Neural cell (in vitro differentiated cells): ENCODE measurements around the gene PHIP. TPM values are rescaled to one million over a fixed set of nuclear protein-coding genes. Genes with fewer than 3 reads are reported as not detected.

ENCODE experiments used
- H2AFZ ChIP-seq: fragments of 200-600, 300-800 bp; sonication (generic), shearing (Covaris generic); 2 replicates; pipeline ENCODE4 v1.6.0; 2014; ENCODE audit warnings: low read depth, mild to moderate bottlenecking, antibody characterized with exemption, low read length, moderate library complexity
- H3F3A ChIP-seq: fragments of 200-600 bp; shearing (Covaris generic); 2 replicates; pipeline ENCODE4 v1.6.1; 2016; ENCODE audit warnings: mild to moderate bottlenecking, moderate library complexity, mixed read lengths, antibody characterized with exemption, low read length; ENCODE audit not compliant: insufficient read depth, poor library complexity, severe bottlenecking
- H3K27ac ChIP-seq: fragments of 200-600, 300-800 bp; sonication (generic), shearing (Covaris generic); 2 replicates; pipeline ENCODE4 v1.5.1; 2014; ENCODE audit warnings: mild to moderate bottlenecking, low read length, moderate library complexity
- H3K27me3 ChIP-seq: fragments of 300-800, 200-600 bp; sonication (generic), shearing (Covaris generic); 2 replicates; pipeline ENCODE4 v1.6.0; 2014; ENCODE audit warnings: mild to moderate bottlenecking, low read depth, low read length, moderate library complexity; ENCODE audit not compliant: insufficient read depth
- H3K36me3 ChIP-seq: fragments of 300-800, 200-600 bp; sonication (generic), shearing (Covaris generic); 2 replicates; pipeline ENCODE4 v1.5.1; 2014; ENCODE audit warnings: mild to moderate bottlenecking, antibody characterized with exemption, low read length, moderate library complexity; ENCODE audit not compliant: insufficient read depth
- H3K4me2 ChIP-seq: fragments of 300-800, 200-600 bp; sonication (generic), shearing (Covaris generic); 2 replicates; pipeline ENCODE4 v1.6.0; 2014; ENCODE audit warnings: mild to moderate bottlenecking, low read length
- H3K4me3 ChIP-seq: fragments of 300-800, 200-600 bp; sonication (generic), shearing (Covaris generic); 2 replicates; pipeline ENCODE4 v1.5.1; 2014; ENCODE audit warnings: mild to moderate bottlenecking, low read length, moderate library complexity
- H3K79me2 ChIP-seq: fragments of 200-600 bp; shearing (Covaris generic); replicated peaks from 2 replicates; pipeline ENCODE4 v1.6.0; 2014; ENCODE audit warnings: mild to moderate bottlenecking, low read length, moderate library complexity; ENCODE audit not compliant: insufficient read depth
- H3K9ac ChIP-seq: fragments of 300-800, 200-600 bp; sonication (generic), shearing (Covaris generic); 2 replicates; pipeline ENCODE4 v1.6.1; 2016; ENCODE audit warnings: mild to moderate bottlenecking, low read length, mixed read lengths
- H3K9me2 ChIP-seq: fragments of 200-600 bp; shearing (Covaris generic); 2 replicates; pipeline ENCODE4 v1.6.1; 2016; ENCODE audit warnings: mild to moderate bottlenecking, low read length, mixed read lengths; ENCODE audit not compliant: insufficient read depth
- H3K9me3 ChIP-seq: fragments of 200-600, 300-800 bp; sonication (generic), shearing (Covaris generic); 2 replicates; pipeline ENCODE4 v1.6.1; 2016; ENCODE audit warnings: mild to moderate bottlenecking, mixed run types, low read length, moderate library complexity, mixed read lengths
- H4K20me1 ChIP-seq: fragments of 200-600 bp; shearing (Covaris generic); 2 replicates; pipeline ENCODE4 v1.6.1; 2016; ENCODE audit warnings: mild to moderate bottlenecking, mixed run types; ENCODE audit not compliant: insufficient read depth
- EP300 ChIP-seq: fragments of 450-650 bp; conservative IDR thresholded peaks from 2 replicates; pipeline ENCODE4 v1.6.1; 2014; ENCODE audit warnings: antibody characterized with exemption, mild to moderate bottlenecking, moderate library complexity; ENCODE audit not compliant: poor library complexity, severe bottlenecking
- EZH2 ChIP-seq: fragments of 200-600, 300-800 bp; shearing (Covaris generic), sonication (generic); IDR thresholded peaks from 2 replicates; pipeline ENCODE4 v1.6.1; 2014; ENCODE audit warnings: antibody characterized with exemption, low read length, borderline replicate concordance, mild to moderate bottlenecking; ENCODE audit not compliant: insufficient read depth, poor library complexity, severe bottlenecking
- MXI1 ChIP-seq: fragments of 450-650 bp; conservative IDR thresholded peaks from 2 replicates; pipeline ENCODE4 v1.6.1; 2014; ENCODE audit warnings: antibody characterized with exemption, mild to moderate bottlenecking; ENCODE audit not compliant: poor library complexity, severe bottlenecking
- POLR2AphosphoS5 ChIP-seq: IDR thresholded peaks from 2 replicates; pipeline ENCODE4 v1.6.1; 2012
- RAD21 ChIP-seq: fragments of 450-650 bp; conservative IDR thresholded peaks from 2 replicates; pipeline ENCODE4 v1.6.1; 2014; ENCODE audit warnings: antibody characterized with exemption, mild to moderate bottlenecking, moderate library complexity
- SMC3 ChIP-seq: fragments of 450-650 bp; conservative IDR thresholded peaks from 2 replicates; pipeline ENCODE4 v1.6.1; 2014; ENCODE audit warnings: antibody characterized with exemption, mild to moderate bottlenecking, moderate library complexity; ENCODE audit not compliant: poor library complexity
- TAF1 ChIP-seq: IDR thresholded peaks from 2 replicates; pipeline ENCODE4 v1.6.1; 2012; ENCODE audit warnings: low read depth
- polyA plus RNA-seq: library from polyadenylated mRNA; depleted of rRNA; stranded (reverse); fragments of >200 nt; gene quantifications from 2 replicates; pipeline ENCODE4 v1.2.3, GENCODE V29; 2014
- TF ChIP-seq, protein P1 (sequence below): fragments of 450-650 bp; IDR thresholded peaks from 2 replicates; pipeline ENCODE4 v1.5.1; 2014; ENCODE audit warnings: antibody characterized with exemption, mild to moderate bottlenecking, moderate library complexity; ENCODE audit not compliant: poor library complexity, severe bottlenecking
- TF ChIP-seq, protein P2 (sequence below): IDR thresholded peaks from 2 replicates; pipeline ENCODE4 v1.6.1; 2012; ENCODE audit warnings: borderline replicate concordance

PHIP gene
- polyA plus RNA-seq, 1 donor from 2014 or later, result 50.8 TPM

- Histone ChIP-seq H3K9me3 (peaks cover 6% of the 10 kb centered on the region), H2AFZ (no peak overlapping the region), H3K9me2 (no peaks in the 10 kb centered on the region), H3K27ac (no peak overlapping the region), H3K36me3 (peaks cover 56% of the 10 kb centered on the region), H4K20me1 (no peaks in the 10 kb centered on the region), H3K4me2 (no peak overlapping the region), H3K27me3 (no peaks in the 10 kb centered on the region), H3K4me3 (no peak overlapping the region), H3K79me2 (no peaks in the 10 kb centered on the region), H3K9ac (no peak overlapping the region), H3F3A (no peaks in the 10 kb centered on the region)
- TF ChIP-seq TAF1 (no peak), POLR2AphosphoS5 (no peak), MXI1 (no peak), EZH2 (no peak), EP300 (no peak), RAD21 (no peak), SMC3 (no peak)
- TF ChIP-seq, protein P1, sequence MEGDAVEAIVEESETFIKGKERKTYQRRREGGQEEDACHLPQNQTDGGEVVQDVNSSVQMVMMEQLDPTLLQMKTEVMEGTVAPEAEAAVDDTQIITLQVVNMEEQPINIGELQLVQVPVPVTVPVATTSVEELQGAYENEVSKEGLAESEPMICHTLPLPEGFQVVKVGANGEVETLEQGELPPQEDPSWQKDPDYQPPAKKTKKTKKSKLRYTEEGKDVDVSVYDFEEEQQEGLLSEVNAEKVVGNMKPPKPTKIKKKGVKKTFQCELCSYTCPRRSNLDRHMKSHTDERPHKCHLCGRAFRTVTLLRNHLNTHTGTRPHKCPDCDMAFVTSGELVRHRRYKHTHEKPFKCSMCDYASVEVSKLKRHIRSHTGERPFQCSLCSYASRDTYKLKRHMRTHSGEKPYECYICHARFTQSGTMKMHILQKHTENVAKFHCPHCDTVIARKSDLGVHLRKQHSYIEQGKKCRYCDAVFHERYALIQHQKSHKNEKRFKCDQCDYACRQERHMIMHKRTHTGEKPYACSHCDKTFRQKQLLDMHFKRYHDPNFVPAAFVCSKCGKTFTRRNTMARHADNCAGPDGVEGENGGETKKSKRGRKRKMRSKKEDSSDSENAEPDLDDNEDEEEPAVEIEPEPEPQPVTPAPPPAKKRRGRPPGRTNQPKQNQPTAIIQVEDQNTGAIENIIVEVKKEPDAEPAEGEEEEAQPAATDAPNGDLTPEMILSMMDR, result no peak
- TF ChIP-seq, protein P2, sequence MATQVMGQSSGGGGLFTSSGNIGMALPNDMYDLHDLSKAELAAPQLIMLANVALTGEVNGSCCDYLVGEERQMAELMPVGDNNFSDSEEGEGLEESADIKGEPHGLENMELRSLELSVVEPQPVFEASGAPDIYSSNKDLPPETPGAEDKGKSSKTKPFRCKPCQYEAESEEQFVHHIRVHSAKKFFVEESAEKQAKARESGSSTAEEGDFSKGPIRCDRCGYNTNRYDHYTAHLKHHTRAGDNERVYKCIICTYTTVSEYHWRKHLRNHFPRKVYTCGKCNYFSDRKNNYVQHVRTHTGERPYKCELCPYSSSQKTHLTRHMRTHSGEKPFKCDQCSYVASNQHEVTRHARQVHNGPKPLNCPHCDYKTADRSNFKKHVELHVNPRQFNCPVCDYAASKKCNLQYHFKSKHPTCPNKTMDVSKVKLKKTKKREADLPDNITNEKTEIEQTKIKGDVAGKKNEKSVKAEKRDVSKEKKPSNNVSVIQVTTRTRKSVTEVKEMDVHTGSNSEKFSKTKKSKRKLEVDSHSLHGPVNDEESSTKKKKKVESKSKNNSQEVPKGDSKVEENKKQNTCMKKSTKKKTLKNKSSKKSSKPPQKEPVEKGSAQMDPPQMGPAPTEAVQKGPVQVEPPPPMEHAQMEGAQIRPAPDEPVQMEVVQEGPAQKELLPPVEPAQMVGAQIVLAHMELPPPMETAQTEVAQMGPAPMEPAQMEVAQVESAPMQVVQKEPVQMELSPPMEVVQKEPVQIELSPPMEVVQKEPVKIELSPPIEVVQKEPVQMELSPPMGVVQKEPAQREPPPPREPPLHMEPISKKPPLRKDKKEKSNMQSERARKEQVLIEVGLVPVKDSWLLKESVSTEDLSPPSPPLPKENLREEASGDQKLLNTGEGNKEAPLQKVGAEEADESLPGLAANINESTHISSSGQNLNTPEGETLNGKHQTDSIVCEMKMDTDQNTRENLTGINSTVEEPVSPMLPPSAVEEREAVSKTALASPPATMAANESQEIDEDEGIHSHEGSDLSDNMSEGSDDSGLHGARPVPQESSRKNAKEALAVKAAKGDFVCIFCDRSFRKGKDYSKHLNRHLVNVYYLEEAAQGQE, result no peak
Observed at GRCh38 chr6:78995946-78996345, 82.1 kb downstream of the PHIP start.

DNA sequence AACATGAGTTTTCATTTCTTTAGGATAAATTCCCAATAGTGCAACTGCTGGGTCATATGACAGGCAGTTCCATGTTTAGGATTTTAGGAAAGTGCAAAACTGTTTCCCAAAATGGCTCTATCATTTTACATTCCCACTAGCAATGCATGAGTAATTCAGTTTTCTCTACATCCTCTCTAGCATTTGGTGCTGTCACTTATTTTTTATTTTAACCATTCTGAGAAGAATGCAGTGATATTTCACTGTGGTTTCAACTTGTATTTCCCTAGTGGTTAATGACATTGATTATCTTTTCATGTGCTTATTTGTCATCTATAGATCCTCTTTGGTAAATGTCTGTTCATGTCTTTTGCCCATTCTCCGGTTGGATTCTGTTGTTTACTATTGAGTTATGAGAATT, 82.7 kb downstream of the PHIP start:
- Histone ChIP-seq H3F3A (no peaks in the 10 kb centered on the region), H4K20me1 (no peaks in the 10 kb centered on the region), H3K79me2 (no peaks in the 10 kb centered on the region), H3K4me3 (no peak overlapping the region), H3K36me3 (peaks cover 56% of the 10 kb centered on the region), H3K9me3 (peaks cover 6% of the 10 kb centered on the region), H2AFZ (no peak overlapping the region), H3K27me3 (no peaks in the 10 kb centered on the region), H3K9me2 (no peaks in the 10 kb centered on the region), H3K9ac (no peak overlapping the region), H3K27ac (no peak overlapping the region), H3K4me2 (no peak overlapping the region)
- no peak for TF ChIP-seq POLR2AphosphoS5
- no peak for TF ChIP-seq EP300
- TF ChIP-seq RAD21, result no peak
- TF ChIP-seq SMC3, result no peak
- no peak for TF ChIP-seq MXI1
- TF ChIP-seq TAF1, result no peak
- TF ChIP-seq, protein P2, result no peak
- no peak for TF ChIP-seq EZH2
- TF ChIP-seq, protein P1, result no peak
